WTC11 (cell line): Measurements from ENCODE around the gene C10orf90.

Experiments
- JUN ChIP-seq: sonication (generic); formaldehyde crosslinking; IDR thresholded peaks from 2 replicates; pipeline ENCODE4 v1.8.0; 2023; ENCODE audit warnings: mild to moderate bottlenecking, missing genetic modification reagents
- NR3C1 ChIP-seq: sonication (generic); formaldehyde crosslinking; conservative IDR thresholded peaks from 2 replicates; pipeline ENCODE4 v1.8.1; 2023; ENCODE audit warnings: low read depth, mild to moderate bottlenecking, missing genetic modification reagents
- TF ChIP-seq, protein P1 (sequence below): sonication (generic); formaldehyde crosslinking; conservative IDR thresholded peaks from 2 replicates; pipeline ENCODE4 v1.8.1; 2022; ENCODE audit warnings: mild to moderate bottlenecking, missing genetic modification reagents
- TF ChIP-seq, protein P2 (sequence below): fragments of 200-600 bp; IDR thresholded peaks from 2 replicates; pipeline ENCODE4 v1.8.0; 2022; ENCODE audit warnings: antibody characterized with exemption
- TF ChIP-seq, protein P3 (sequence below): sonication (generic); formaldehyde crosslinking; IDR thresholded peaks from 2 replicates; pipeline ENCODE4 v1.8.1; 2022; ENCODE audit warnings: low read depth, mild to moderate bottlenecking, moderate library complexity, missing genetic modification reagents, borderline replicate concordance

DNA sequence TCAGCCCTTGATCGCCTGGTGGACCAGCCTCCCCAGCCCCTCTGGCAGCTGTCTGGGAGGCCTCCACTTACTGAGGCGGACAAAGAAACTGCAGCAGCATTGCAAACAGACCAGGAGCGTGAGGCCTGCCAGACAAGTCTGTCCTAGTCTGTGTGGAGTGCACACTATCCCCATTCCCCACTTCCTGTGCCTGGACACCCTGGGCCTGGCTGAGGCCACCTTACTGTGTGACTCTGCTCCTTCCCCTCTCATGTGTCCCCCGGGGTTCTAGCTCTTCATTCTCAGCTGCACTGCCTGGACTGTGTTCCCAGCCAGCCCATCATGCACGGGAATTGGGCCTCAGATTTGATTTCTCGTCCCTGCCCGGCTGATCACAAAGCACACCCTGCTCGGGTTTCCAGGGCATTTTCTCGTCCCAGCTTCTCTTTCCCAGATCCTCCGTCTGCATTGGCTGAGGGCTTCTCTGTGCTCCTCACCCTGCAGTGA lies 16.7 kb upstream of the C10orf90 start:
- TF ChIP-seq, protein P1, sequence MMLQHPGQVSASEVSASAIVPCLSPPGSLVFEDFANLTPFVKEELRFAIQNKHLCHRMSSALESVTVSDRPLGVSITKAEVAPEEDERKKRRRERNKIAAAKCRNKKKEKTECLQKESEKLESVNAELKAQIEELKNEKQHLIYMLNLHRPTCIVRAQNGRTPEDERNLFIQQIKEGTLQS, result no peak
- TF ChIP-seq JUN (CRISPR knock-in tag) (no peak), NR3C1 (CRISPR knock-in tag) (no peak)
- TF ChIP-seq, protein P2, sequence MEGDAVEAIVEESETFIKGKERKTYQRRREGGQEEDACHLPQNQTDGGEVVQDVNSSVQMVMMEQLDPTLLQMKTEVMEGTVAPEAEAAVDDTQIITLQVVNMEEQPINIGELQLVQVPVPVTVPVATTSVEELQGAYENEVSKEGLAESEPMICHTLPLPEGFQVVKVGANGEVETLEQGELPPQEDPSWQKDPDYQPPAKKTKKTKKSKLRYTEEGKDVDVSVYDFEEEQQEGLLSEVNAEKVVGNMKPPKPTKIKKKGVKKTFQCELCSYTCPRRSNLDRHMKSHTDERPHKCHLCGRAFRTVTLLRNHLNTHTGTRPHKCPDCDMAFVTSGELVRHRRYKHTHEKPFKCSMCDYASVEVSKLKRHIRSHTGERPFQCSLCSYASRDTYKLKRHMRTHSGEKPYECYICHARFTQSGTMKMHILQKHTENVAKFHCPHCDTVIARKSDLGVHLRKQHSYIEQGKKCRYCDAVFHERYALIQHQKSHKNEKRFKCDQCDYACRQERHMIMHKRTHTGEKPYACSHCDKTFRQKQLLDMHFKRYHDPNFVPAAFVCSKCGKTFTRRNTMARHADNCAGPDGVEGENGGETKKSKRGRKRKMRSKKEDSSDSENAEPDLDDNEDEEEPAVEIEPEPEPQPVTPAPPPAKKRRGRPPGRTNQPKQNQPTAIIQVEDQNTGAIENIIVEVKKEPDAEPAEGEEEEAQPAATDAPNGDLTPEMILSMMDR, result no peak
- TF ChIP-seq, protein P3, sequence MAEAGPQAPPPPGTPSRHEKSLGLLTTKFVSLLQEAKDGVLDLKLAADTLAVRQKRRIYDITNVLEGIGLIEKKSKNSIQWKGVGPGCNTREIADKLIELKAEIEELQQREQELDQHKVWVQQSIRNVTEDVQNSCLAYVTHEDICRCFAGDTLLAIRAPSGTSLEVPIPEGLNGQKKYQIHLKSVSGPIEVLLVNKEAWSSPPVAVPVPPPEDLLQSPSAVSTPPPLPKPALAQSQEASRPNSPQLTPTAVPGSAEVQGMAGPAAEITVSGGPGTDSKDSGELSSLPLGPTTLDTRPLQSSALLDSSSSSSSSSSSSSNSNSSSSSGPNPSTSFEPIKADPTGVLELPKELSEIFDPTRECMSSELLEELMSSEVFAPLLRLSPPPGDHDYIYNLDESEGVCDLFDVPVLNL (CRISPR knock-in tag), result no peak
